SU-DHL-6 (cell line): ENCODE measurements around the gene IL17RC.

Experiments
- EZH2phosphoT487 ChIP-seq: fragments of 200-600 bp; sonication (generic), shearing (Covaris generic); conservative IDR thresholded peaks from 2 replicates; pipeline ENCODE4 v1.6.1; 2018; ENCODE audit warnings: mild to moderate bottlenecking, antibody characterized with exemption, low read length, moderate library complexity, mixed read lengths
- TF ChIP-seq, protein P1 (sequence below): fragments of 200-600 bp; sonication (generic); IDR thresholded peaks from one replicate; pipeline ENCODE4 v1.5.1; 2017; ENCODE audit warnings: antibody characterized with exemption, mild to moderate bottlenecking, low read length, moderate library complexity; ENCODE audit not compliant: insufficient read depth, poor library complexity, severe bottlenecking

DNA sequence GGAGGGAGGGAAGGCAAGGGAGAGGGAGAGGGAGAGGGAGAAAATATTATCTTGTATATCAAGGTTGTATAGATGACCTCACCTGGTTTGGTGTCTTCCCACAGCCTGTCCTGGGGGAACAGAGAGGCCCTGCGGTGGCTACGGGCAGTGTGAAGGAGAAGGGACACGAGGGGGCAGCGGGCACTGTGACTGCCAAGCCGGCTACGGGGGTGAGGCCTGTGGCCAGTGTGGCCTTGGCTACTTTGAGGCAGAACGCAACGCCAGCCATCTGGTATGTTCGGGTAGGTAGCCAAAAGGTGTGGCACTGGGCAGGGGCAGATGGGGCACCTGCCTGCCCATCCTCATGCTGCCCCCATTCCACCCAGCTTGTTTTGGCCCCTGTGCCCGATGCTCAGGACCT lies 23.8 kb downstream of the IL17RC start:
- TF ChIP-seq, protein P1, sequence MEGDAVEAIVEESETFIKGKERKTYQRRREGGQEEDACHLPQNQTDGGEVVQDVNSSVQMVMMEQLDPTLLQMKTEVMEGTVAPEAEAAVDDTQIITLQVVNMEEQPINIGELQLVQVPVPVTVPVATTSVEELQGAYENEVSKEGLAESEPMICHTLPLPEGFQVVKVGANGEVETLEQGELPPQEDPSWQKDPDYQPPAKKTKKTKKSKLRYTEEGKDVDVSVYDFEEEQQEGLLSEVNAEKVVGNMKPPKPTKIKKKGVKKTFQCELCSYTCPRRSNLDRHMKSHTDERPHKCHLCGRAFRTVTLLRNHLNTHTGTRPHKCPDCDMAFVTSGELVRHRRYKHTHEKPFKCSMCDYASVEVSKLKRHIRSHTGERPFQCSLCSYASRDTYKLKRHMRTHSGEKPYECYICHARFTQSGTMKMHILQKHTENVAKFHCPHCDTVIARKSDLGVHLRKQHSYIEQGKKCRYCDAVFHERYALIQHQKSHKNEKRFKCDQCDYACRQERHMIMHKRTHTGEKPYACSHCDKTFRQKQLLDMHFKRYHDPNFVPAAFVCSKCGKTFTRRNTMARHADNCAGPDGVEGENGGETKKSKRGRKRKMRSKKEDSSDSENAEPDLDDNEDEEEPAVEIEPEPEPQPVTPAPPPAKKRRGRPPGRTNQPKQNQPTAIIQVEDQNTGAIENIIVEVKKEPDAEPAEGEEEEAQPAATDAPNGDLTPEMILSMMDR, result no peak
- TF ChIP-seq EZH2phosphoT487, result no peak
